Glutamatergic neuron (in vitro differentiated cells): ENCODE results near the gene DAPK1. TPM values are rescaled to one million over a fixed set of nuclear protein-coding genes. Genes with fewer than 3 reads are reported as not detected.

ENCODE experiments used
- DNase-seq: peaks from one replicate; pipeline ENCODE4 v3.0.0; 2022
- H3K27ac Mint-ChIP-seq: one replicate; pipeline ENCODE4 v1.8.0; 2020; ENCODE audit warnings: mild to moderate bottlenecking, mixed read lengths, inconsistent platforms; ENCODE audit not compliant: unreplicated experiment
- H3K27me3 Mint-ChIP-seq: one replicate; pipeline ENCODE4 v1.8.0; 2020; ENCODE audit warnings: mild to moderate bottlenecking, moderate library complexity, mixed read lengths, inconsistent platforms; ENCODE audit not compliant: unreplicated experiment
- H3K36me3 Mint-ChIP-seq: one replicate; pipeline ENCODE4 v1.8.0; 2020; ENCODE audit warnings: mild to moderate bottlenecking, mixed read lengths, inconsistent platforms; ENCODE audit not compliant: unreplicated experiment
- H3K4me1 Mint-ChIP-seq: one replicate; pipeline ENCODE4 v1.8.0; 2020; ENCODE audit warnings: mild to moderate bottlenecking, low read depth, mixed read lengths, inconsistent platforms; ENCODE audit not compliant: unreplicated experiment
- H3K4me3 Mint-ChIP-seq: one replicate; pipeline ENCODE4 v1.8.0; 2020; ENCODE audit warnings: mild to moderate bottlenecking, mixed read lengths, inconsistent platforms; ENCODE audit not compliant: unreplicated experiment
- H3K9me3 Mint-ChIP-seq: one replicate; pipeline ENCODE4 v1.8.0; 2020; ENCODE audit warnings: mild to moderate bottlenecking, moderate library complexity, mixed read lengths, inconsistent platforms; ENCODE audit not compliant: unreplicated experiment
- total RNA-seq: library from RNA; stranded (reverse); fragmentation: NEBNext Ultra II Directional; extraction: Animal tissue kit (Norgen Biotek cat#: 25700); gene quantifications from one replicate; pipeline ENCODE4 v1.2.1, GENCODE V29; 2021; ENCODE audit not compliant: unreplicated experiment
- TF ChIP-seq, protein P1 (sequence below): fragments of 200-600 bp; sonication (generic); IDR thresholded peaks from one replicate; pipeline ENCODE4 v1.5.0; 2021; ENCODE audit not compliant: partially characterized antibody, unreplicated experiment

Gene DAPK1
- total RNA-seq, 1 donor from 2014 or later = 384 TPM

DNA sequence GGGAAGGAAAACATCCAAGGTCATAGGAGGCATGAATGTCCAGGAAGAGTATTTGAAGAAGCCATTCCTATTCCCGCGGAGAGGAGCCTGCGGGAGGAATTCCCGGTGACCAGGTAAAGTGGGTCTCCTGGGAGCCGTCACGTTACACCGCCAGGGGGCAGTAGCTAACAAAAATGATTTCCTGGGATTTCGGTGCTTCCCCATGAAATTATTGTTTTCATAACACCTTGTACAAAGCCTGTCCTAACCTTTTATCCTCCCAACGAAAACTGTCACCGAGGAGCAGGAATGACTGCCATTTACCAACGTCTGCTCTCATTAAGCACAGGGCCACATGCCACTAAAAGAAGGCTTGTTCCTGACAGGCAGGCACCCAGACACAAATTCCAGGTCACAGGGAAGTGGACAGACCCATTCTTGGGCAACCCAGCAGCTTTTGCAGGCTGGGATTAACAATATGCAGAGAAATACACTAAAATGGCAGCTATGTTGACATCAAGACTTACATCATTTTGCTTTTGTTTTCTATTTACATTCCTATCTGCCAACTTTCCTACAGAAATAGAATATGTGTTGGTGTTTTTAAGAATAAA is 187.1 kb downstream of the DAPK1 start:
- TF ChIP-seq, protein P1, sequence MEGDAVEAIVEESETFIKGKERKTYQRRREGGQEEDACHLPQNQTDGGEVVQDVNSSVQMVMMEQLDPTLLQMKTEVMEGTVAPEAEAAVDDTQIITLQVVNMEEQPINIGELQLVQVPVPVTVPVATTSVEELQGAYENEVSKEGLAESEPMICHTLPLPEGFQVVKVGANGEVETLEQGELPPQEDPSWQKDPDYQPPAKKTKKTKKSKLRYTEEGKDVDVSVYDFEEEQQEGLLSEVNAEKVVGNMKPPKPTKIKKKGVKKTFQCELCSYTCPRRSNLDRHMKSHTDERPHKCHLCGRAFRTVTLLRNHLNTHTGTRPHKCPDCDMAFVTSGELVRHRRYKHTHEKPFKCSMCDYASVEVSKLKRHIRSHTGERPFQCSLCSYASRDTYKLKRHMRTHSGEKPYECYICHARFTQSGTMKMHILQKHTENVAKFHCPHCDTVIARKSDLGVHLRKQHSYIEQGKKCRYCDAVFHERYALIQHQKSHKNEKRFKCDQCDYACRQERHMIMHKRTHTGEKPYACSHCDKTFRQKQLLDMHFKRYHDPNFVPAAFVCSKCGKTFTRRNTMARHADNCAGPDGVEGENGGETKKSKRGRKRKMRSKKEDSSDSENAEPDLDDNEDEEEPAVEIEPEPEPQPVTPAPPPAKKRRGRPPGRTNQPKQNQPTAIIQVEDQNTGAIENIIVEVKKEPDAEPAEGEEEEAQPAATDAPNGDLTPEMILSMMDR = peak; percentile 85
- Mint-ChIP-seq H3K4me3 (no peak overlapping the region), H3K27me3 (peaks cover 10% of the 10 kb centered on the region), H3K27ac (no peak overlapping the region), H3K9me3 (peaks cover 9% of the 10 kb centered on the region), H3K4me1 (peaks cover 25% of the 10 kb centered on the region), H3K36me3 (peaks cover 12% of the 10 kb centered on the region)
- DNase-seq = peak; percentile 54

DNA sequence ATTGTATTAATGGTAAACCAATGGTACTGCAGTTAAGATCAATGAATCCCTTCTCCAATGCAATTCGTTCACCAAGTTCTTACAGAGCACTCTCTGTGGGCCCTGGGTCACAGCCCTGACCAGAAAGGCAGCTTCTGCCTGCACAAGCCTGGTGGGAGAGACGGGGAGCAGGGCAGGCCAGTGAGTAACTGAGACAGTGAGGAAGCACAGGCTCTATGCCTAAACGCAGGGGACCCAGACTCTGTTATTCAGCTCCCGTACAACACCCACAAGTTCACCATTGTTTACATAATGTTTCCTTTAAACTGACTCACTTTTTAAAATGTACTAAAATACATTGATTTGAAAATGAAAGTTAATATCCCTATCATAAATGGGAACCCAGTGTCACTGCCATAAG is 187.8 kb downstream of the DAPK1 start:
- TF ChIP-seq, protein P1 = no peak
- Mint-ChIP-seq H3K9me3 (peaks cover 9% of the 10 kb centered on the region), H3K36me3 (peaks cover 20% of the 10 kb centered on the region), H3K27me3 (peaks cover 9% of the 10 kb centered on the region), H3K4me3 (no peak overlapping the region), H3K27ac (peak overlapping the region; percentile 60), H3K4me1 (peaks cover 25% of the 10 kb centered on the region)
- DNase-seq = no peak

DNA sequence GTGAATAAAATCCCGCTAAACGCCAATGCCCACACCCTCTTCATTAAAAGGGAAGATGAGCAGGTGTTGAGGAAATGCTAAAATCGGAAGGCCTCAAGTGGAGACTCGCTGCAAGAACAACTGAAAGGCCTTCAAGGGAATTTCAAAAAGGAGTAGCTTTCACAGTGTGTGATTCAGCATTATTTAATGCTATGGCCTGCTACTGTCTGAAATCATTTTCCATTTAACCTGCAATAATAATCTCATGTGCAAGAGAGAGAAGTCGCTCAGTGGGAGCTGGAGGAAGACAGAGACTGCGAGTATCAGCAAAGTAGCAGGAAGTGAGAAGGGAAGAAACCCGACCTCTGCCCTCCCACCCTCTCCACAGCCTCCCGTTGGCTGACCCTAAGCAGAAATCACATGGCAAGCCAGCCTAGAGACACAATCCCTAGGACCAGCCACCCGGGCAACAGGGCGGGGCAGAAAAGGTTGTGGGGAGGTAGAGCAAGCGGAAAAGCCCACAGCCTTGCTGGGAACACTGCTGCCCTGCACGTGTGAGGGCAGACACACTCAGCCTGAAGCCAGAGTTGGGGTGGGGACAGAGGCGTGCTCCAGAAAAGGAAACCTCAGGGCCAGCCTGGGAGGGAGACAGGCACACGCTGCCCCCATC is 188.3 kb downstream of the DAPK1 start:
- peaks cover 25% of the 10 kb centered on the region for H3K36me3 Mint-ChIP-seq
- peaks cover 25% of the 10 kb centered on the region for H3K4me1 Mint-ChIP-seq

DNA sequence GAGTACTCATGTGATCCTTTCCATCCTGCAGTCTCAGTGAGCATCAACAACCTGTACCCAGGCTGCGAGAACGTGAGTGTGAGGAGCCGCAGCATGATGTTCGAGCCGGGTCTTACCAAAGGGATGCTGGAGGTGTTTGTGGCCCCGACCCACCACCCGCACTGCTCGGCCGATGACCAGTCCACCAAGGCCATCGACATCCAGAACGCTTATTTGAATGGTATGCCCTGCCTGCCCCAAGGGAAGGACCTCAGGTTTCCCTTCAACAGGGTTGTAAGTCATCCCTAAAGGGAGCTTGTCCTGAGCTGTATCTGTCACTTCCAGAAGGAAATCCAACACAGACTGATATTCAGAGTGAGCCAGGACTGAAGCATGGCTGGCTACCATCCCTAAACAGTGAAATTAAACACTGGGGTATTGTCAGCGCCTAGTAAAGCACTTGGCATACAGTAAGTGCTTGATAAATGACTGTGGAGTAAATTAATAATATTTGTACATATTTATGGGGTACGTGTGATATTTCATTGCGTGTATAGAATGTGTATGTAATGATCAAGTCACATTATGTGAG is 188.9 kb downstream of the DAPK1 start:
- no peak for DNase-seq
- H3K27ac Mint-ChIP-seq = no peak overlapping the region
- TF ChIP-seq, protein P1 = no peak
- peaks cover 21% of the 10 kb centered on the region for H3K4me1 Mint-ChIP-seq
- peaks cover 8% of the 10 kb centered on the region for H3K27me3 Mint-ChIP-seq
- no peak overlapping the region for H3K4me3 Mint-ChIP-seq
- H3K36me3 Mint-ChIP-seq = peaks cover 28% of the 10 kb centered on the region
- H3K9me3 Mint-ChIP-seq = peaks cover 4% of the 10 kb centered on the region

More for the DNA sequence above, 188.3 kb downstream of the DAPK1 start:
- H3K4me3 Mint-ChIP-seq = no peak overlapping the region
- H3K27ac Mint-ChIP-seq = peak overlapping the region; percentile 60
- peaks cover 4% of the 10 kb centered on the region for H3K9me3 Mint-ChIP-seq
- peaks cover 10% of the 10 kb centered on the region for H3K27me3 Mint-ChIP-seq
- no peak for DNase-seq
- TF ChIP-seq, protein P1 = no peak

DNA sequence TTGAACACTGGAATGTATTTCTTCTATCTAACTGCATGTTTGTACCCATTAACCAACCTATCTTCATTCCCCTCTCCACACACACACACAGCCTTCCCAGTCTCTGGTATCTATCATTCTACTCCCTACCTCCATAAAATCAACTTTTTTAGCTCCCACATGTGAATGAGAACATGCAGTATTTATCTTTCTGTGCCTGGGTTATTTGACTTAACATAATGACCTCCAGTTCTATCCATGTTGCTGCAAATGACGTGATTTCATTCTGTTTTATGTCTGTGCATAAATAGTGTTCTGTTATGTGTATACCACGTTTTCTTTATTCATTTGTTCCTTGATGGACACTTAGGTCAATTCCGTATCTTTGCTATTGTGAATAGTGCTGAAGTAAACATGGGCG is 189.5 kb downstream of the DAPK1 start:
- TF ChIP-seq, protein P1 = no peak
- no peak for DNase-seq
- Mint-ChIP-seq H3K27me3 (peaks cover 8% of the 10 kb centered on the region), H3K9me3 (peaks cover 7% of the 10 kb centered on the region), H3K27ac (peak overlapping the region; percentile 24), H3K36me3 (peaks cover 34% of the 10 kb centered on the region), H3K4me1 (peaks cover 16% of the 10 kb centered on the region), H3K4me3 (no peak overlapping the region)
